H1 (cell line): ENCODE measurements around the gene PPIF. TPM values are rescaled to one million over a fixed set of nuclear protein-coding genes. Genes with fewer than 3 reads are reported as not detected.

ENCODE experiments used
- CTCF ChIA-PET: fragments of 300-600 bp; sonication (Branson Sonifier 250); formaldehyde crosslinking; loops from one replicate; lab custom pipeline; 2021; ENCODE audit not compliant: partially characterized antibody; lab: Charles Lee
- POLR2A ChIA-PET: fragments of 300-600 bp; sonication (Branson Sonifier 250); formaldehyde crosslinking; loops from one replicate; lab custom pipeline; 2021; ENCODE audit warnings: inconsistent platforms; ENCODE audit not compliant: partially characterized antibody; lab: Charles Lee
- DNase-seq, 2 experiments: peaks; one replicate each; pipeline versions ENCODE4 v3.0.0 to v3.0.0-alpha.2; 2010 to 2022; ENCODE audit warnings: low spot score in 2 of 2, low read depth in 1 of 2, mixed read lengths in 1 of 2
- FAIRE-seq: peaks from 2 replicates; lab custom pipeline; 2011; peaks lifted over from hg19 to GRCh38; lab: Jason Lieb, UNC
- H2AFZ ChIP-seq: 2 replicates; pipeline ENCODE4 v1.8.1; 2012; ENCODE audit warnings: low read length, inconsistent platforms
- H2AK5ac ChIP-seq: 2 replicates; pipeline ENCODE4 v1.6.1; 2013; ENCODE audit warnings: low read depth, low read length
- H2BK120ac ChIP-seq: replicated peaks from 2 replicates; pipeline ENCODE3; 2013; ENCODE audit warnings: low read depth, low read length, inconsistent platforms
- H2BK12ac ChIP-seq: 2 replicates; pipeline ENCODE4 v1.6.1; 2013; ENCODE audit warnings: low read depth, low read length
- H2BK15ac ChIP-seq: 2 replicates; pipeline ENCODE4 v1.6.1; 2013; ENCODE audit warnings: low read length
- H2BK20ac ChIP-seq: 2 replicates; pipeline ENCODE4 v1.6.1; 2013; ENCODE audit warnings: low read length
- H2BK5ac ChIP-seq: 2 replicates; pipeline ENCODE4 v1.6.1; 2013; ENCODE audit warnings: low read depth, low read length
- H3K14ac ChIP-seq: 2 replicates; pipeline ENCODE4 v1.6.1; 2013; ENCODE audit warnings: inconsistent platforms; ENCODE audit not compliant: insufficient read length
- H3K18ac ChIP-seq: 2 replicates; pipeline ENCODE4 v1.6.1; 2013; ENCODE audit warnings: low read length; ENCODE audit errors: extremely low read depth
- H3K23ac ChIP-seq: 2 replicates; pipeline ENCODE4 v1.6.1; 2013; ENCODE audit warnings: inconsistent platforms; ENCODE audit not compliant: insufficient read length
- H3K23me2 ChIP-seq: 2 replicates; pipeline ENCODE4 v1.6.1; 2013; ENCODE audit warnings: low read depth, low read length
- H3K27ac ChIP-seq: 2 replicates; pipeline ENCODE4 v1.6.1; 2011; ENCODE audit warnings: low read depth, low read length, inconsistent platforms
- H3K27me3 ChIP-seq, 4 experiments: replicated peaks in 1 of 4; 1 replicate in 1 of 4; 2 replicates in 3 of 4; pipeline versions ENCODE4 v1.6.1 to v1.8.1; 2011 to 2013; ENCODE audit warnings: low read length in 3 of 4, mild to moderate bottlenecking in 3 of 4, inconsistent platforms in 2 of 4, mixed read lengths in 2 of 4, moderate library complexity in 1 of 4; ENCODE audit not compliant: control insufficient read depth in 3 of 4, insufficient read depth in 3 of 4; ENCODE audit errors: extremely low read depth in 1 of 4
- H3K36me3 ChIP-seq, 4 experiments: 2 replicates each; pipeline versions ENCODE4 v1.6.1 to v1.8.1; 2011 to 2013; ENCODE audit warnings: mild to moderate bottlenecking in 4 of 4, low read length in 3 of 4, moderate library complexity in 2 of 4, control low read depth in 1 of 4, inconsistent platforms in 1 of 4; ENCODE audit not compliant: insufficient read depth in 4 of 4, control insufficient read depth in 2 of 4
- H3K4ac ChIP-seq: replicated peaks from 2 replicates; pipeline ENCODE3; 2013; ENCODE audit warnings: low read length, low read depth, mixed read lengths, inconsistent platforms; ENCODE audit not compliant: insufficient read length
- H3K4me1 ChIP-seq, 4 experiments: replicated peaks in 1 of 4; 1 replicate in 1 of 4; 2 replicates in 3 of 4; pipeline versions ENCODE4 v1.6.1 to v1.8.1; 2011 to 2013; ENCODE audit warnings: low read length in 3 of 4, inconsistent platforms in 2 of 4, mixed read lengths in 1 of 4; ENCODE audit not compliant: insufficient read depth in 4 of 4, control insufficient read depth in 3 of 4
- H3K4me2 ChIP-seq, 2 experiments: 2 replicates each; pipeline versions ENCODE4 v1.6.1 to v1.8.1; 2011 to 2013; ENCODE audit warnings: low read depth in 2 of 2, low read length in 2 of 2, control low read depth in 1 of 2, inconsistent platforms in 1 of 2, mild to moderate bottlenecking in 1 of 2; ENCODE audit not compliant: insufficient read depth in 1 of 2
- H3K4me3 ChIP-seq, 4 experiments: fragments of 200-600, 300-600 bp in 1 of 4; sonication (generic), shearing (Covaris generic), sonication (Bioruptor Twin) in 1 of 4; 2 replicates each; pipeline versions ENCODE4 v1.5.1 to v1.8.1; 2011 to 2016; ENCODE audit warnings: low read length in 4 of 4, low read depth in 3 of 4, control low read depth in 2 of 4, inconsistent platforms in 2 of 4, mild to moderate bottlenecking in 2 of 4, mixed read lengths in 1 of 4, moderate library complexity in 1 of 4; ENCODE audit not compliant: insufficient read depth in 2 of 4; ENCODE audit errors: extremely low read depth in 1 of 4
- H3K56ac ChIP-seq: replicated peaks from 2 replicates; pipeline ENCODE3; 2013; ENCODE audit warnings: low read depth, mild to moderate bottlenecking, mixed read lengths, low read length, inconsistent platforms; ENCODE audit not compliant: insufficient read length
- H3K79me1 ChIP-seq: 2 replicates; pipeline ENCODE4 v1.6.1; 2013; ENCODE audit warnings: low read depth, low read length, control low read depth
- H3K79me2 ChIP-seq, 2 experiments: 2 replicates each; pipeline versions ENCODE4 v1.6.1 to v1.8.1; 2012 to 2013; ENCODE audit warnings: low read length in 2 of 2, mild to moderate bottlenecking in 2 of 2, inconsistent platforms in 1 of 2; ENCODE audit not compliant: insufficient read depth in 2 of 2, control insufficient read depth in 1 of 2
- H3K9ac ChIP-seq, 4 experiments: replicated peaks in 1 of 4; 1 replicate in 1 of 4; 2 replicates in 3 of 4; pipeline versions ENCODE4 v1.6.1 to v1.8.1; 2011 to 2013; ENCODE audit warnings: low read depth in 3 of 4, low read length in 3 of 4, control low read depth in 2 of 4, mild to moderate bottlenecking in 2 of 4, moderate library complexity in 2 of 4, inconsistent platforms in 1 of 4; ENCODE audit errors: extremely low read depth in 1 of 4
- H3K9me3 ChIP-seq, 2 experiments: 2 replicates each; pipeline versions ENCODE4 v1.6.1 to v1.8.1; 2012 to 2013; ENCODE audit warnings: mild to moderate bottlenecking in 2 of 2, moderate library complexity in 2 of 2, control low read depth in 1 of 2, inconsistent platforms in 1 of 2, low read depth in 1 of 2, low read length in 1 of 2, mixed read lengths in 1 of 2; ENCODE audit not compliant: insufficient read depth in 2 of 2
- H4K20me1 ChIP-seq, 2 experiments: replicated peaks in 1 of 2; 2 replicates each; pipeline versions ENCODE3 to v1.8.1; 2011 to 2013; ENCODE audit warnings: inconsistent platforms in 2 of 2, low read length in 2 of 2, mild to moderate bottlenecking in 1 of 2; ENCODE audit not compliant: insufficient read depth in 2 of 2, control insufficient read depth in 1 of 2
- H4K5ac ChIP-seq: 2 replicates; pipeline ENCODE4 v1.6.1; 2013; ENCODE audit warnings: low read length, low read depth, mixed read lengths, inconsistent platforms; ENCODE audit not compliant: insufficient read length
- H4K8ac ChIP-seq: 2 replicates; pipeline ENCODE4 v1.8.0; 2013; ENCODE audit warnings: mild to moderate bottlenecking, moderate library complexity, low read length, inconsistent platforms; ENCODE audit not compliant: insufficient read depth; ENCODE audit errors: extremely low read depth
- H4K91ac ChIP-seq: replicated peaks from 2 replicates; pipeline ENCODE3; 2013; ENCODE audit warnings: low read length, mixed read lengths, inconsistent platforms; ENCODE audit not compliant: insufficient read length
- ASH2L ChIP-seq: fragments of 200-600, 300-600 bp; sonication (generic); IDR thresholded peaks from one replicate; pipeline ENCODE4 v1.7.1; 2017; ENCODE audit warnings: low read length
- BRCA1 ChIP-seq: IDR thresholded peaks from 2 replicates; pipeline ENCODE4 v1.6.1; 2012; ENCODE audit warnings: low read depth, low read length, improper control_type of control experiment
- CEBPB ChIP-seq: IDR thresholded peaks from 2 replicates; pipeline ENCODE4 v1.6.1; 2012; ENCODE audit warnings: low read depth, low read length
- RNF2 ChIP-seq: fragments of 200-900, 300-1000 bp; sonication (generic); IDR thresholded peaks from 2 replicates; pipeline ENCODE4 v1.7.1; 2016; ENCODE audit warnings: borderline replicate concordance, low read depth, mild to moderate bottlenecking, antibody characterized with exemption, low read length; ENCODE audit not compliant: poor library complexity, severe bottlenecking; ENCODE audit errors: missing control alignments
- SP2 ChIP-seq: IDR thresholded peaks from 2 replicates; pipeline ENCODE4 v1.6.1; 2012; ENCODE audit warnings: mild to moderate bottlenecking, low read length, inconsistent platforms
- WGBS, 2 experiments: shearing (Covaris generic) in 1 of 2; methylation state at CpG; one replicate each; pipeline versions ENCODE4 v1.1.6 to v1.1.7; 2013 to 2015; ENCODE audit warnings: low lambda C conversion rate in 2 of 2, mixed read lengths in 2 of 2, inconsistent platforms in 1 of 2, low coverage in 1 of 2, missing lambda C conversion rate in 1 of 2; ENCODE audit not compliant: insufficient replicate concordance in 2 of 2, insufficient coverage in 1 of 2, insufficient read length in 1 of 2; ENCODE audit errors: extremely low coverage in 1 of 2, missing lambda C conversion rate in 1 of 2; 5-methylcytosine and 5-hydroxymethylcytosine counted together
- polyA plus RNA-seq, 7 experiments: library from polyadenylated mRNA; depleted of rRNA in 3 of 7; stranded (reverse) in 5 of 7; unstranded in 2 of 7; fragments of >200 nt in 5 of 7; fragments of 200-250 nt in 2 of 7; gene quantifications; 1 replicate in 5 of 7; 2 replicates in 1 of 7; 4 replicates in 1 of 7; pipeline versions ENCODE4 v1.2.1 to v1.2.3, GENCODE V29; 2011 to 2013; ENCODE audit warnings: missing spikeins in 2 of 7, mixed read lengths in 2 of 7
- total RNA-seq: library from RNA; stranded (reverse); fragmentation: NEBNext Ultra II Directional; extraction: Animal tissue kit (Norgen Biotek cat#: 25700); gene quantifications from 2 replicates; pipeline ENCODE4 v1.2.1, GENCODE V29; 2021
- TF ChIP-seq, protein P1 (sequence below): IDR thresholded peaks from 2 replicates; pipeline ENCODE4 v1.6.1; 2012; ENCODE audit warnings: inconsistent platforms

The PPIF gene
- total and polyA plus RNA-seq, 2 of the 8 experiments (the other 6 are each of a cell fraction or from before 2014, with no cell fraction given) = 70.2 to 77.6 TPM

DNA sequence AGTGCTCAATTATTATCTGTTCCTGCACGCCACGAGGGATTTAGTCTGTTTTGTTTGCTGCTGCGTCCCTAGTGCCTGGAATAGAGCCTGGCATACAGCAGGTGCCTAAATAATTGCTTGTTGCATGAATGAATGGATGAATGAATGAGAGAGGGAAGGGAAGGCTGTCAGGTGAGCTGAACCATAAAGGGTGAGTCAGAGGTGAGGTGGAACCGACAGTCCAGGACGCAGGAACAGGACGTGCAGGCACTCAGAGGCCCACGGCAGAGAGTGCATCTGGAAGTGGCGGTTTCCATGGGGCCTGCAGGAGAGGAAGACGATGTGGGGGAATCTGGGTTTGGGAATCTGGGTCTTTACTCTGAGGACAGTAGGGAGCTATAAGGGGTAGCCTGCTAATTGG is 17.7 kb upstream of the PPIF start:
- 88% methylated on average over 9 of the region's 9 CpGs; no CpG with 5 or more reads in 1 of the 2 experiments for WGBS, 2 experiments
- CTCF ChIA-PET = interaction anchor here (2.0 kb wide), 1 partner anchor 15 kb away, joined by 5 read pairs; no protein-coding TSS in a partner anchor

More for the DNA sequence above, 17.7 kb upstream of the PPIF start:
- FAIRE-seq (no peak), DNase-seq (no peak)
- TF ChIP-seq SP2 (no peak), ASH2L (no peak), RNF2 (no peak), CEBPB (no peak), BRCA1 (no peak)
- TF ChIP-seq, protein P1, sequence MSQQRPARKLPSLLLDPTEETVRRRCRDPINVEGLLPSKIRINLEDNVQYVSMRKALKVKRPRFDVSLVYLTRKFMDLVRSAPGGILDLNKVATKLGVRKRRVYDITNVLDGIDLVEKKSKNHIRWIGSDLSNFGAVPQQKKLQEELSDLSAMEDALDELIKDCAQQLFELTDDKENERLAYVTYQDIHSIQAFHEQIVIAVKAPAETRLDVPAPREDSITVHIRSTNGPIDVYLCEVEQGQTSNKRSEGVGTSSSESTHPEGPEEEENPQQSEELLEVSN = no peak
- Histone ChIP-seq H3K79me1 (no peaks in the 10 kb centered on the region), H3K9ac (no peak overlapping the region), H4K5ac (no peak overlapping the region), H4K91ac (no peak overlapping the region), H3K9me3 (peaks cover 2 to 4% of the 10 kb centered on the region in 2 experiments; a peak in 2 of 4 replicates), H3K18ac (no peak overlapping the region), H2BK120ac (no peak overlapping the region), H4K8ac (no peak overlapping the region), H2BK5ac (no peak overlapping the region), H3K56ac (no peak overlapping the region), H3K23me2 (peaks cover 12% of the 10 kb centered on the region; the same call in 1 of the 2 replicates), H3K79me2 (no peaks in the 10 kb centered on the region; a peak in 1 of 4 replicates), H2AFZ (no peak overlapping the region), H3K36me3 (no peaks in the 10 kb centered on the region), H4K20me1 (no peaks in the 10 kb centered on the region), H3K4me3 (no peak overlapping the region), H2BK20ac (no peak overlapping the region), H2AK5ac (no peak overlapping the region), H3K27ac (no peak overlapping the region), H3K27me3 (no peaks in the 10 kb centered on the region), H2BK12ac (no peak overlapping the region), H3K14ac (no peak overlapping the region), H3K4me2 (no peak overlapping the region), H2BK15ac (no peak overlapping the region), H3K4me1 (no peaks in the 10 kb centered on the region), H3K4ac (no peak overlapping the region), H3K23ac (no peak overlapping the region)
- POLR2A ChIA-PET = interaction anchor here (1.2 to 1.4 kb wide), 2 partner anchors 9 to 19 kb away, joined by 3 read pairs; no protein-coding TSS in a partner anchor
